Vagina (tissue), 2 donors: Measurements from ENCODE around the gene EPS8L3.
"Not testable (repeated sequence)": the region's sequence is repeated elsewhere in the genome, so short reads cannot be mapped to it uniquely, and the experiment has no call there.

ENCODE experiments used
- POLR2A ChIP-seq, 2 donors: fragments of 450-650 bp; IDR thresholded peaks; one replicate each; pipeline ENCODE4 v1.6.1; 2017; ENCODE audit warnings: antibody characterized with exemption in 2 of 2, mild to moderate bottlenecking in 2 of 2, moderate library complexity in 2 of 2
- POLR2AphosphoS5 ChIP-seq, 2 donors: sonication (generic); formaldehyde crosslinking; IDR thresholded peaks; one replicate each; pipeline ENCODE4 v1.9.0; 2017; ENCODE audit warnings: antibody characterized with exemption in 2 of 2, mild to moderate bottlenecking in 2 of 2, low read depth in 1 of 2; ENCODE audit not compliant: insufficient read depth in 1 of 2

- TF ChIP-seq POLR2AphosphoS5 (IDR thresholded peaks at IDR 0.05; ENCODE audit: insufficient read depth in 1 of 2, low read depth in 1 of 2); POLR2A (IDR thresholded peaks at IDR 0.05): not testable (repeated sequence)
Measured at GRCh38 chr1:109709822-109710221, 53.9 kb downstream of the EPS8L3 start.
